Measurements from ENCODE around the gene ATAD3B. TPM values are rescaled to one million over a fixed set of nuclear protein-coding genes. Genes with fewer than 3 reads are reported as not detected.
"Not testable (repeated sequence)": the region's sequence is repeated elsewhere in the genome, so short reads cannot be mapped to it uniquely, and the experiment has no call there.

ATAD3B gene
- total and polyA plus RNA-seq, 2 donors from 2014 or later = 13.3 to 28.8 TPM

GRCh38 chr1:1511533-1512285, 40.1 kb downstream of the ATAD3B start, which contains the start of gene ATAD3A:
TSS of gene ATAD3A (plus strand) at chr1:1512162. CDS start at chr1:1512269, 107 bp downstream.
- Histone ChIP-seq H3K9me3 (ENCODE audit: control insufficient read depth in 2 of 3, insufficient read depth in 1 of 3, low read length in 3 of 3) (no peaks in the 10 kb centered on the region), H3K9ac (ENCODE audit: low read length in 3 of 3) (peak within 1 kb of the TSS; percentile 55 to 73 (median 69)), H3K27ac (ENCODE audit: low read depth in 2 of 2, low read length in 2 of 2) (peak within 1 kb of the TSS; percentile 88), H3K36me3 (ENCODE audit: control insufficient read depth in 2 of 3, insufficient read depth in 3 of 3, low read length in 3 of 3) (peaks cover 0 to 2% (median 0%) of the 10 kb centered on the region in 3 donors), H3K4me1 (ENCODE audit: control insufficient read depth in 2 of 3, insufficient read depth in 2 of 3, low read depth in 1 of 3, low read length in 3 of 3) (peaks cover 0 to 4% (median 3%) of the 10 kb centered on the region in 3 donors), H3K27me3 (ENCODE audit: control insufficient read depth, insufficient read depth, low read length) (no peaks in the 10 kb centered on the region), H3K4me3 (ENCODE audit: low read length in 3 of 3) (peak within 1 kb of the TSS; percentile 66 to 79 (median 78))
- peak; percentile 98 to 99 (median 99) for DNase-seq
- TF ChIP-seq CTCF (IDR thresholded peaks at IDR 0.05; ENCODE audit: borderline replicate concordance, extremely low read depth, insufficient read depth) = peak; percentile 8
- intact Hi-C loops (cut with DNase I) = no loop called here
- FAIRE-seq = no peak

- H3K4me1 ChIP-seq (ENCODE audit: control insufficient read depth in 2 of 3, insufficient read depth in 2 of 3, low read depth in 1 of 3, low read length in 3 of 3); H3K36me3 ChIP-seq (ENCODE audit: control insufficient read depth in 2 of 3, insufficient read depth in 3 of 3, low read length in 3 of 3); intact Hi-C loops (cut with DNase I); H3K27ac ChIP-seq (ENCODE audit: low read depth in 2 of 2, low read length in 2 of 2); H3K27me3 ChIP-seq (ENCODE audit: control insufficient read depth, insufficient read depth, low read length); DNase-seq; FAIRE-seq; H3K9me3 ChIP-seq (ENCODE audit: control insufficient read depth in 2 of 3, insufficient read depth in 1 of 3, low read length in 3 of 3); H3K9ac ChIP-seq (ENCODE audit: low read length in 3 of 3): not testable (repeated sequence)
- peak overlapping the region in 2 of 3 donors; percentile 26 to 37 for H3K4me3 ChIP-seq (ENCODE audit: low read length in 3 of 3)
These were observed 40.9 kb downstream of the ATAD3B start for GRCh38 chr1:1512425-1512824.

- H3K4me1 ChIP-seq (ENCODE audit: control insufficient read depth in 2 of 3, insufficient read depth in 2 of 3, low read depth in 1 of 3, low read length in 3 of 3); H3K4me3 ChIP-seq (ENCODE audit: low read length in 3 of 3); H3K9ac ChIP-seq (ENCODE audit: low read length in 3 of 3); H3K27me3 ChIP-seq (ENCODE audit: control insufficient read depth, insufficient read depth, low read length); intact Hi-C loops (cut with DNase I); H3K9me3 ChIP-seq (ENCODE audit: control insufficient read depth in 2 of 3, insufficient read depth in 1 of 3, low read length in 3 of 3); H3K36me3 ChIP-seq (ENCODE audit: control insufficient read depth in 2 of 3, insufficient read depth in 3 of 3, low read length in 3 of 3); DNase-seq; FAIRE-seq; H3K27ac ChIP-seq (ENCODE audit: low read depth in 2 of 2, low read length in 2 of 2): not testable (repeated sequence)
These were observed 42.1 kb downstream of the ATAD3B start for GRCh38 chr1:1513675-1514074.

GRCh38 chr1:1514376-1514775, 42.8 kb downstream of the ATAD3B start:
- DNase-seq; H3K4me1 ChIP-seq (ENCODE audit: control insufficient read depth in 2 of 3, insufficient read depth in 2 of 3, low read depth in 1 of 3, low read length in 3 of 3); H3K9ac ChIP-seq (ENCODE audit: low read length in 3 of 3); H3K27ac ChIP-seq (ENCODE audit: low read depth in 2 of 2, low read length in 2 of 2); H3K27me3 ChIP-seq (ENCODE audit: control insufficient read depth, insufficient read depth, low read length); H3K4me3 ChIP-seq (ENCODE audit: low read length in 3 of 3); H3K36me3 ChIP-seq (ENCODE audit: control insufficient read depth in 2 of 3, insufficient read depth in 3 of 3, low read length in 3 of 3); H3K9me3 ChIP-seq (ENCODE audit: control insufficient read depth in 2 of 3, insufficient read depth in 1 of 3, low read length in 3 of 3); intact Hi-C loops (cut with DNase I); FAIRE-seq: not testable (repeated sequence)

GRCh38 chr1:1516923-1517322, 45.4 kb downstream of the ATAD3B start:
- intact Hi-C loops (cut with DNase I); DNase-seq; H3K36me3 ChIP-seq (ENCODE audit: control insufficient read depth in 2 of 3, insufficient read depth in 3 of 3, low read length in 3 of 3); H3K27ac ChIP-seq (ENCODE audit: low read depth in 2 of 2, low read length in 2 of 2); H3K9me3 ChIP-seq (ENCODE audit: control insufficient read depth in 2 of 3, insufficient read depth in 1 of 3, low read length in 3 of 3); H3K27me3 ChIP-seq (ENCODE audit: control insufficient read depth, insufficient read depth, low read length); H3K4me3 ChIP-seq (ENCODE audit: low read length in 3 of 3); FAIRE-seq; H3K9ac ChIP-seq (ENCODE audit: low read length in 3 of 3); H3K4me1 ChIP-seq (ENCODE audit: control insufficient read depth in 2 of 3, insufficient read depth in 2 of 3, low read depth in 1 of 3, low read length in 3 of 3): not testable (repeated sequence)
